Measurements from ENCODE around the gene DDX55.
A peak's percentile ranks its signal among the peaks of the same experiment; 100 is the strongest.
"Not testable (repeated sequence)": the region's sequence is repeated elsewhere in the genome, so short reads cannot be mapped to it uniquely, and the experiment has no call there.

The DDX55 gene

GRCh38 chr12:123601602-123602489, at the start of gene DDX55:
TSS of gene DDX55 (plus strand) at chr12:123602099. CDS start at chr12:123602149, 50 bp downstream.
- DNase-seq, result peak; percentile 47

DNA sequence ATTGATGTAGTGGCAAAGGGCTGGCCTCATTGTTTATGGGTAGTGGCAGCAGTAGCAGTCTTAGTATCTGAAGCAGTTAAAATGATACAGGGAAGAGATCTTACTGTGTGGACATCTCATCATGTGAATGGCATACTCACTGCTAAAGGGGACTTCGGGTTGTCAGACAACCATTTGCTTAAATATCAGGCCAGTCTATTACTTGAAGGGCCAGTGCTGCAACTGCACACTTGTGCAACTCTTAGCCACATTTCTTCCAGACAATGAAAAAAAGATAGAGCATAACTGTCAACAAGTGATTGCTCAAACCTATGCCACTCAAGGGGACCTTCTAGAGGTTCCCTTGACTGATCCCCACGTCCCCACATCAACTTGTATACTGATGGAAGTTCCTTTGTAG, 47.8 kb upstream of the DDX55 start:
- DNase-seq, result not testable (repeated sequence)

GRCh38 chr12:123554843-123555242, 47.1 kb upstream of the DDX55 start:
- DNase-seq, result not testable (repeated sequence)

GRCh38 chr12:123558487-123558886, 43.4 kb upstream of the DDX55 start:
- DNase-seq, result not testable (repeated sequence)

GRCh38 chr12:123559468-123559867, 42.4 kb upstream of the DDX55 start:
- no peak for DNase-seq

GRCh38 chr12:123571343-123571813, 30.5 kb upstream of the DDX55 start:
- no peak for DNase-seq

DNA sequence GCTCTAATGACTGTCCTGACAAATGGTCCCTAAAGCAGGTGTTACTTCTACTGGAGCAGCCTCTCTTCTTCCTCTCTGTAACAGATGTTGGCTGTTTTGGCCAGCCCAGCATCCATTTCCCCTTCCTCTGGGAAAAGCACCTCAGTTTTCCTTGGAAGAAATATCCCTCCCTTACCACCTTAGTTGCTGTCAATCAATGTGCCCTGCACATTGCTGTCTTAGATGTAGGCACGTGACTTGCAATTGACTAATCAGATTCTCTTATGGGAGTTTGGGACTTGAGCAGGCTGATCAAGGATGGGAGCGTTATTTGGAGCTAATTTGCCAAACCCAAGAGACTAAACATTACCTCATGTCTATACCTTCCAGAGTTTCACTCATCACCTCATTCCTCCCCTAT, 29.5 kb upstream of the DDX55 start:
- no peak for DNase-seq

DNA sequence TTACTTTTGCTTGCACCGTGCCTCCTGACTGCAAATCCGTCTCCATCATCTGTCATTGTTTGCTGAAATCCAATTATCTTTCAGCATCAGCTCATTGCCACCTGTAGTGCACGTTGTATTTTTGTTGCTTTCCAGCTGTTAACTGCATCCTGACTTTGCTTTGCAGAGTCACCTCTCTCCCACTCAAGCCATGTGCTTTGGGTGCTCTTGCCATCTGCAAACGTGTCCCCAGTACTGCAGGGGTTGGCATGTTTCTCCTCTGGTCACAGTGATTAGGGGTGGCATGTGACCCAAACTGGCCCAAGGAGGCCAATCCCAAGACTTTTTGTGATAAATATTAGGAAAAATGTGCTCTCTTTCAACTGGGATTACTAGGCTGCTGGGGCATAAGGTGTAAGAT, 28.0 kb upstream of the DDX55 start:
- DNase-seq, result no peak

GRCh38 chr12:123576611-123577010, 25.3 kb upstream of the DDX55 start:
- no peak for DNase-seq

- DNase-seq, result no peak
Observed at GRCh38 chr12:123578243-123578642, 23.7 kb upstream of the DDX55 start.

DNA sequence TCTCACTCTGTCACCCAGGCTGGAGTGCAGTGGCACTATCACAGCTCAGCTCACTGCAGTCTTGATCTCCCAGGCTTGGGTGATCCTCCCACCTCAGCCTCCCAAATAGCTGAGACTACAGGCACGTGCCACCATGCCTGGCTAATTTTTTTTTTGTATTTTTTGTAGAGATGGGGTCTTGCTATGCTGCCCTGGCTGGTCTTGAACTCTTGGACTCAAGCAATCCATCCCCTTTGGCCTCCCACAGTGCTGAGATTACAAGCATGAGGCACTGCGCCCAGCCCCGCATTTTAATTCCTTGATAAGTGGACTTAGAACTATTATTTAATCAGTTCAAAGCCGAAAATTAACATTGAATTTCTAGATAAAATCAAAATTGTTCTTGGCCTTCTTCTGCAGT, 23.1 kb upstream of the DDX55 start:
- DNase-seq, result not testable (repeated sequence)

DNA sequence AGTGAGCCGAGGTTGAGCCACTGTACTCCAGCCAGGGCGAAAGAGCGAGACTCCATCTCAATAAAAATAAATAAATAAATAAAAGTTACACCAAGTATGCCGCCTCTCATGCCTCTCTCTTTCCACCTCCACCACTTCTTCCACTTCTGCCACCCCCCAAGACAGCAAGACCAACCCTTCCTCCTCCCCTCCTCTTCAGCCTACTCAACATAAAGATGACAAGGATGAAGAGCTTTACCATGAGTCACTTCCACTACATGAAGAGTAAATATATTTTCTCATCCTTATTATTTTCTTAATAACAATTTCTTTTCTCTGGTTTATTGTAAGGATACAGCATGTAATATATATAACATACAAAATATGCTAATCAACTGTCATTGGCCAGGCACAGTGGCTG, 21.1 kb upstream of the DDX55 start:
- no peak for DNase-seq

- DNase-seq, result no peak
Observed at GRCh38 chr12:123591702-123592481, 10.0 kb upstream of the DDX55 start.

DNA sequence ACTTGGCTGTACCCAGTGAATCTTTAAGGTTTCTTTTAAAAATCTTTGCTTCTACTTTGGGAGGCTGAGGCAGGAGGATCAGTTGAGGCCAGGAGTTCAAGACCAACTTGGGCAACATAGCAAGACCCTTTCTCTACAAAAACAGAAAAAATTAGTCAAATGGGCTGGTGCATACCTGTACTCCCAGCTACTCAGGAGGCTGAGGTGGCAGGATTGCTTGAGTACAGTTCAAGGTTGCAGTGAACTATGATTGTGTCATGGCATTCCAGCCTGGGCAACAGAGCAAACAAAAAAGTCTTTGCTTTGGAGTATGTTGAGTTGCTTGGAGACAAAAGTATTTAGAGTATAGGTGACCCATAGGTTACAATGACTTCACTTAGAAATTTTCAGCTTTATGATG, 6.2 kb upstream of the DDX55 start:
- DNase-seq, result no peak

DNA sequence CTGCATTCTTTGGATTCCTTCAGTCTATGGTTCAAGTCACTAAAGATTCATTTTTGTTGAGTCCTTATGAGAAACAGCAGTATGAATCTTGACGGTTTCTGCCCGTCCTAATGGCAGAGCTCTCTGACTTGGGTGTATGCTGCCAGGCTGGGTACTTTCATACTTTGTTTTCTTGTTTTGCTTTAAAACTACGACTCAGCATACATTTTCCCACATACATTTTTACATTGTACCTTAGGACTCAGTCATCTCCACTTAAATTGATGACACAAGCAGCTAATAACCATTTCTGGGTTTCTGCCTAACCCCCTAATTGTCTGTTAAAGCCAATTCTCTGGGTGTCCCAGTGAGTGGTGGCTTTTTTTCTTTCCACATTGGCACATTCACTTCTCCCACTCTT, 4.8 kb upstream of the DDX55 start:
- no peak for DNase-seq

- no peak for DNase-seq
Observed at GRCh38 chr12:123598522-123598921, 3.4 kb upstream of the DDX55 start.

DNA sequence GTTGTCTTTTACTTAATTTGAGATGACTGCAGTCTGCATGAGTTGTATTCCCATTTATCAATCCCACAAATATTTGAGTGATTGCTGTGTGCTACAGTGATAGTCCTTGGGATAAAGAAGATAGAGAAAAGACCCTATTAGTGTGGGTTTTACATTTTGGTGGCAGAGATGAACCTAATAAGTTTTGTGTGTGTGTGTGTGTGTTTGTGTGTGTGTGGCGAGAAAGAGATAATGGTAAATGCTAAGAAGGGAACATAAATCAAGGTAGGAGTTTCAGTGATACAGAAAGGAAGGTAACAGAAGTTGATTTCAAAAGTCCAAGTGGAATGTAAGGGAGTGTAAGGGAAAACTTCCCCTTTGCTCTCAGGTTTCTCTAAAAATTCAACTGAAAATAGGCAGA, 2.6 kb upstream of the DDX55 start:
- no peak for DNase-seq

DNA sequence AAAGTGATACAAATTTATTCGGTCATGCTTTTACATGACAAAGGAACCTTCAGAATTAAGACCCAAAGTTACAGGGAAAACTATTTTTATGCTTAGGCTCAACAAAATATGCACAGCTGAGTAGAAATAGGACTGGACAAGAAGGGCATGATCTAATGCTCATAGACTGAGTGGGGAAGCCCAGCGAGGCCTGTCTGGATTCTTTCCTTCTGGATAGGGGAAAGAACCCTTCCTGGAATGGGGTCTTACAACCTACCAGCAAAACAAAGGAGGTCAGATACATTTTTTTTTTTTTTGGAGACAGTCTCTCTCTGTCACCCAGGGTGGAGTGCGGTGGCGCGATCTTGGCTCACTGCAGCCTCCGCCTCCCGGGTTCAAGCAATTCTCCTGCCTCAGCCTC, 2.2 kb upstream of the DDX55 start:
- no peak for DNase-seq

- no peak for DNase-seq
Observed at GRCh38 chr12:123602651-123603195, 824 bp downstream of the DDX55 start.

DNA sequence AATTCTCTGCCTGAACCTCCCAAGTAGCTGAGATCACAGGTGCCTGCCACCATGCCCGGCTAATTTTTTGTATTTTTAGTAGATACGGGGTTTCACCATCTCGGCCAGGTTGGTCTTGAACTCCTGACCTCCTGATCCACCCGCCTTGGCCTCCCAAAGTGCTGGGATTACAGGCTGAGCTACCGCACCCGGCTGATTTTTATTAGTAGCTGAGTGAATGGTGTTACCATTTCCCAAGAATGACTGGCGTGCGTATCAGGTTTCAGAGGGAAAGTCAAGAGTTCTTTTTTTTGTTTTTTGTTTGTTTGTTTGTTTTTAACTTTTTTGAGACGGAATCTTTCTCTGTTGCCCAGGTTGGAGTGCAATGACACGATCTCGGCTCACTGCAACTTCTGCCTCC, 1.6 kb downstream of the DDX55 start:
- not testable (repeated sequence) for DNase-seq

DNA sequence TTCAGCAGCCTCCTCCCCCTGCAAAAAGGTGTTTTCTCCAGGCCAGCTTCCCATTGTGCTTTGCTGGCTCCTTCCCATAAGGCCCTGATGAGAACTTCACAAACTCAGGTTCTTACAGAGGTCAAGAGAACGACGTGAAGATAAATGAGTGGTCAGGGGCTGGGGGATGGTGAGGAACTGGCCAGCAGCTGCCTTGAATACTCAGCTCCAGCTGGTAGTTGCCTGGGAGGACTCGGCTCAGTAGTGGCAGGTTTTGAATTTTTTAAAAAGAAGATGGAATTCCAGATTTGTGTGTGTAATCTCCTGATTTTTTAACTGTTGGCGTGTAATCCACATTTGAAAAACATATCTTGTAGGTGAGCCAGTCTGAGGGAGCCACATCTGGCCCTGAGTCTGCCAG, 5.9 kb downstream of the DDX55 start:
- DNase-seq, result no peak

DNA sequence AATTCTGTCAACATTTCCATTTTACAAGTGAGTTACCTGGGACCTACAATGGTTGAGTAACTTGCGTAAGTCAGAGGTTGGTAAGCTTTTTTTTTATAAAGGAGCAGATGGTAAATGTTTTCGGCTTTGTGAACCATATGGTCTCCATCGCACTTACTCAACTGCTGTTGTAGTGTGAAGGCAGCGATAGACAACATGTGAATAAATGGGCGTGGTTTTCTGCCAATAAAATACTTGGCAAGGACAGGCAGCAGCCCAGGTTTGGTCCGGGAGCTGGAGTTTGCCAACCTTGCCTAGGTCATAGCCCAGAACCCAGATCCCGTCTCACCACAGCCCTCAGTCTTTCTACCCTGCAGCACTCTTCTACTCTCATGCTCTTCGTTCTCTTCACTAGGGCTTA, 6.3 kb downstream of the DDX55 start:
- no peak for DNase-seq

- DNase-seq, result no peak
Observed at GRCh38 chr12:123614110-123614509, 12.2 kb downstream of the DDX55 start.

GRCh38 chr12:123614531-123614930, 12.6 kb downstream of the DDX55 start:
- DNase-seq, result no peak

Data from NCI-H2029 treated with DMSO at 0.1 percent for 48 hours (cell line).